NCI-H510A (cell line): ENCODE measurements around the gene SLCO2A1.

ENCODE experiments used
- DNase-seq: peaks from one replicate; lab custom pipeline; 2025; lab: John Stamatoyannopoulos, UW

Gene SLCO2A1

GRCh38 chr3:133933097-133934024 lies 96.4 kb downstream of the SLCO2A1 start:
- no peak for DNase-seq

GRCh38 chr3:133932009-133932408 lies 97.7 kb downstream of the SLCO2A1 start:
- no peak for DNase-seq

- no peak for DNase-seq
Measured at GRCh38 chr3:133931084-133931483, 98.6 kb downstream of the SLCO2A1 start.

GRCh38 chr3:133930341-133930933 lies 99.3 kb downstream of the SLCO2A1 start:
- no peak for DNase-seq

GRCh38 chr3:133928903-133929607 lies 100.7 kb downstream of the SLCO2A1 start:
- DNase-seq = no peak

GRCh38 chr3:133928136-133928893 lies 101.4 kb downstream of the SLCO2A1 start:
- DNase-seq = no peak

GRCh38 chr3:133927540-133928066 lies 102.1 kb downstream of the SLCO2A1 start:
- DNase-seq = no peak

GRCh38 chr3:133926736-133927539 lies 102.8 kb downstream of the SLCO2A1 start:
- no peak for DNase-seq

- DNase-seq = no peak
Measured at GRCh38 chr3:133925960-133926735, 103.6 kb downstream of the SLCO2A1 start.

GRCh38 chr3:133924041-133924440 lies 105.7 kb downstream of the SLCO2A1 start:
- DNase-seq = no peak

GRCh38 chr3:133921592-133921991 lies 108.1 kb downstream of the SLCO2A1 start:
- no peak for DNase-seq

- DNase-seq = no peak
Measured at GRCh38 chr3:133917144-133917543, 112.6 kb downstream of the SLCO2A1 start.

- DNase-seq = no peak
Measured at GRCh38 chr3:133915685-133916658, 113.8 kb downstream of the SLCO2A1 start.

- no peak for DNase-seq
Measured at GRCh38 chr3:133914839-133915600, 114.7 kb downstream of the SLCO2A1 start.

GRCh38 chr3:133910422-133910821 lies 119.3 kb downstream of the SLCO2A1 start:
- no peak for DNase-seq

GRCh38 chr3:133905376-133905775 lies 124.3 kb downstream of the SLCO2A1 start:
- no peak for DNase-seq

- DNase-seq = no peak
Measured at GRCh38 chr3:133901847-133902246, 127.9 kb downstream of the SLCO2A1 start.

- DNase-seq = no peak
Measured at GRCh38 chr3:133901083-133901482, 128.6 kb downstream of the SLCO2A1 start.
